Measurements from ENCODE around the gene FAM171A1.

The FAM171A1 gene

GRCh38 chr10:15166325-15166724 is 204.8 kb downstream of the FAM171A1 start:
- DNase-seq, result no peak

- no peak for DNase-seq
Observed at GRCh38 chr10:15163253-15163828, 207.7 kb downstream of the FAM171A1 start.
